ENCODE results near the gene RASGRP3. TPM values are rescaled to one million over a fixed set of nuclear protein-coding genes. Genes with fewer than 3 reads are reported as not detected.

RASGRP3 gene
- total RNA-seq, 1 experiment from 2014 or later: 0.59 TPM

DNA sequence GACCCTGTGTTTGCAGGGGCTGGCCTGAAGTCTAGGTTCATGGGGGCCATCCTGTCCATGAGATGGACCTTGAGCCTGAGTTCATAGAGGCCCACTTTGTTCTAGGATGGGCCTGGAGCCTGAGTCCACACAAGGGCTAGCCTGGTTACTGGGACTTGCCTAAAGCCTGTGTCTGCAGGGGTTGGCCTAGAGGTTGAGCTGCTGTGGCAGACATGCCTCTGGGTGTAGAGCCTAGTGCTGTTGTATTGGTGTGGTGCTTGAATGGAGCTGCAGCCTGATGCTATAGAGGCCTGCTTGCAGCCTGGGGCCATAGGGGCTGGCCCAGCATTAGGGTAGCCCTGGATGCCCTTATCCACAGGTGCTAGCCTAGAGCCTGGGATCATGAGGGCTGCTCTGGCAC lies 23.9 kb upstream of the RASGRP3 start:
- RAD21 ChIA-PET (ENCODE audit: low non-redundant PET in 1 of 2, low total read pairs in 2 of 2, uncharacterized antibody in 2 of 2, unreplicated experiment in 2 of 2): no interaction called here
- intact Hi-C loops (cut with micrococcal nuclease): no loop called here
- no peaks in the 10 kb centered on the region for H3K79me2 ChIP-seq (ENCODE audit: insufficient read depth, low read length)
- H3K27me3 ChIP-seq (ENCODE audit: insufficient read depth, low read length): no peaks in the 10 kb centered on the region
- CTCF ChIA-PET: interaction anchor here (1.3 kb wide), 1 partner anchor 23 kb away, joined by 3 read pairs; no protein-coding TSS in a partner anchor
- H4K20me1 ChIP-seq (ENCODE audit: insufficient read depth): no peaks in the 10 kb centered on the region
- H2AFZ ChIP-seq (ENCODE audit: low read depth, low read length, poor library complexity, severe bottlenecking): no peak overlapping the region
- no peaks in the 10 kb centered on the region for H3K36me3 ChIP-seq (ENCODE audit: control insufficient read depth in 1 of 2, insufficient read depth in 2 of 2, low read length in 2 of 2)
- H3K9me2 ChIP-seq (ENCODE audit: insufficient read depth): no peaks in the 10 kb centered on the region
- no peak for ATAC-seq
- TF ChIP-seq FOSL1 (IDR thresholded peaks at IDR 0.05; ENCODE audit: low read depth) (no peak), SRF (IDR thresholded peaks at IDR 0.05; ENCODE audit: low read depth) (no peak), POLR2AphosphoS5 (IDR thresholded peaks at IDR 0.05; ENCODE audit: low read depth, low read length) (no peak), ZFX (IDR thresholded peaks at IDR 0.05) (no peak), SP1 (IDR thresholded peaks at IDR 0.05; ENCODE audit: low read depth) (no peak), CBX3 (IDR thresholded peaks at IDR 0.05; ENCODE audit: low read depth) (no peak), SIN3A (IDR thresholded peaks at IDR 0.05; ENCODE audit: low read depth) (no peak), EZH2 (IDR thresholded peaks at IDR 0.05) (no peak), POLR2A (IDR thresholded peaks at IDR 0.05; ENCODE audit: borderline replicate concordance, extremely low read depth, insufficient read depth, insufficient read length) (no peak), ELF1 (IDR thresholded peaks at IDR 0.05; ENCODE audit: borderline replicate concordance, low read depth) (no peak), MAX (IDR thresholded peaks at IDR 0.05) (no peak), TCF7L2 (IDR thresholded peaks at IDR 0.05; ENCODE audit: borderline replicate concordance, extremely low read depth, insufficient read depth, insufficient read length) (no peak), RAD21 (IDR thresholded peaks at IDR 0.05; ENCODE audit: low read depth) (no peak), CEBPB (IDR thresholded peaks at IDR 0.05; ENCODE audit: low read depth) (no peak), EGR1 (IDR thresholded peaks at IDR 0.05; ENCODE audit: low read depth) (no peak), ZBTB33 (IDR thresholded peaks at IDR 0.05; ENCODE audit: extremely low read depth, insufficient replicate concordance, low read length) (no peak)
- TF ChIP-seq, protein P1, sequence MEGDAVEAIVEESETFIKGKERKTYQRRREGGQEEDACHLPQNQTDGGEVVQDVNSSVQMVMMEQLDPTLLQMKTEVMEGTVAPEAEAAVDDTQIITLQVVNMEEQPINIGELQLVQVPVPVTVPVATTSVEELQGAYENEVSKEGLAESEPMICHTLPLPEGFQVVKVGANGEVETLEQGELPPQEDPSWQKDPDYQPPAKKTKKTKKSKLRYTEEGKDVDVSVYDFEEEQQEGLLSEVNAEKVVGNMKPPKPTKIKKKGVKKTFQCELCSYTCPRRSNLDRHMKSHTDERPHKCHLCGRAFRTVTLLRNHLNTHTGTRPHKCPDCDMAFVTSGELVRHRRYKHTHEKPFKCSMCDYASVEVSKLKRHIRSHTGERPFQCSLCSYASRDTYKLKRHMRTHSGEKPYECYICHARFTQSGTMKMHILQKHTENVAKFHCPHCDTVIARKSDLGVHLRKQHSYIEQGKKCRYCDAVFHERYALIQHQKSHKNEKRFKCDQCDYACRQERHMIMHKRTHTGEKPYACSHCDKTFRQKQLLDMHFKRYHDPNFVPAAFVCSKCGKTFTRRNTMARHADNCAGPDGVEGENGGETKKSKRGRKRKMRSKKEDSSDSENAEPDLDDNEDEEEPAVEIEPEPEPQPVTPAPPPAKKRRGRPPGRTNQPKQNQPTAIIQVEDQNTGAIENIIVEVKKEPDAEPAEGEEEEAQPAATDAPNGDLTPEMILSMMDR (IDR thresholded peaks at IDR 0.05 in 2 of 3, conservative IDR thresholded peaks at IDR 0.05 in 1 of 3; ENCODE audit: borderline replicate concordance in 1 of 3, insufficient read depth in 1 of 3, low read depth in 2 of 3, low read length in 2 of 3): no peak
- TF ChIP-seq, protein P2, sequence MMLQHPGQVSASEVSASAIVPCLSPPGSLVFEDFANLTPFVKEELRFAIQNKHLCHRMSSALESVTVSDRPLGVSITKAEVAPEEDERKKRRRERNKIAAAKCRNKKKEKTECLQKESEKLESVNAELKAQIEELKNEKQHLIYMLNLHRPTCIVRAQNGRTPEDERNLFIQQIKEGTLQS (IDR thresholded peaks at IDR 0.05): no peak
- H3K27ac ChIP-seq (ENCODE audit: low read depth, low read length): no peak overlapping the region
- no peak overlapping the region for H3K4me2 ChIP-seq (ENCODE audit: low read length)
- no peaks in the 10 kb centered on the region for H3K9me3 ChIP-seq (ENCODE audit: control insufficient read depth in 1 of 2, insufficient read depth in 1 of 2, low read depth in 1 of 2, low read length in 2 of 2)
- H3K9ac ChIP-seq (ENCODE audit: low read length): no peak overlapping the region
- H3K4me3 ChIP-seq (replicated peaks in 1 of 2; ENCODE audit: low read depth in 1 of 2, low read length in 2 of 2): no peak overlapping the region
- no peak for DNase-seq (ENCODE audit: low read depth, low spot score)
- POLR2A ChIA-PET: no interaction called here
- BruUV-seq (replicated peaks): no TSS peak
- no peaks in the 10 kb centered on the region for H3K4me1 ChIP-seq (ENCODE audit: control insufficient read depth in 1 of 2, insufficient read depth in 2 of 2, low read length in 2 of 2)

All from HCT116 (cell line).